DOHH2 (cell line): ENCODE results near the gene ATP8B4.

ENCODE experiments used
- H3F3A ChIP-seq: fragments of 200-600 bp; sonication (generic), shearing (Covaris generic); 2 replicates; pipeline ENCODE4 v1.6.0; 2016; ENCODE audit warnings: antibody characterized with exemption, mild to moderate bottlenecking; ENCODE audit not compliant: control insufficient read depth, insufficient read depth
- H3K27ac ChIP-seq: fragments of 200-600 bp; sonication (generic); 2 replicates; pipeline ENCODE4 v1.5.1; 2014; ENCODE audit warnings: low read depth, mild to moderate bottlenecking, low read length, moderate library complexity
- H3K27me3 ChIP-seq: fragments of 200-600 bp; sonication (generic); 2 replicates; pipeline ENCODE4 v1.6.1; 2014; ENCODE audit warnings: mild to moderate bottlenecking, low read length, mixed read lengths; ENCODE audit not compliant: control insufficient read depth
- H3K36me3 ChIP-seq: fragments of 200-600 bp; sonication (generic); 2 replicates; pipeline ENCODE4 v1.6.1; 2014; ENCODE audit warnings: mild to moderate bottlenecking, low read length, moderate library complexity, mixed read lengths; ENCODE audit not compliant: control insufficient read depth
- H3K4me1 ChIP-seq: fragments of 200-600 bp; sonication (generic); 2 replicates; pipeline ENCODE4 v1.6.1; 2014; ENCODE audit warnings: mild to moderate bottlenecking, low read length, mixed read lengths; ENCODE audit not compliant: control insufficient read depth
- H3K4me2 ChIP-seq: fragments of 200-600 bp; sonication (generic); 2 replicates; pipeline ENCODE4 v1.6.0; 2014; ENCODE audit warnings: mild to moderate bottlenecking, low read length, moderate library complexity
- H3K4me3 ChIP-seq: fragments of 200-600 bp; sonication (generic); 2 replicates; pipeline ENCODE4 v1.5.1; 2014; ENCODE audit warnings: mild to moderate bottlenecking, low read length, mixed read lengths
- H3K79me2 ChIP-seq: fragments of 200-600 bp; sonication (generic); 2 replicates; pipeline ENCODE4 v1.6.1; 2014; ENCODE audit warnings: mild to moderate bottlenecking, low read length, mixed read lengths; ENCODE audit not compliant: control insufficient read depth
- H3K9me2 ChIP-seq: fragments of 200-600 bp; sonication (generic); replicated peaks from 2 replicates; pipeline ENCODE4 v1.6.1; 2014; ENCODE audit warnings: mild to moderate bottlenecking, low read length, mixed read lengths; ENCODE audit not compliant: control insufficient read depth
- H3K9me3 ChIP-seq: fragments of 200-600 bp; sonication (generic); 2 replicates; pipeline ENCODE4 v1.6.1; 2014; ENCODE audit warnings: antibody characterized with exemption, low read length, mixed read lengths; ENCODE audit not compliant: control insufficient read depth, insufficient read depth
- H4K20me1 ChIP-seq: fragments of 200-600 bp; sonication (generic); 2 replicates; pipeline ENCODE4 v1.6.0; 2014; ENCODE audit warnings: low read depth, mild to moderate bottlenecking, antibody characterized with exemption, low read length, moderate library complexity; ENCODE audit not compliant: control insufficient read depth, insufficient read depth
- CTCF ChIP-seq: fragments of 200-600 bp; sonication (generic); IDR thresholded peaks from one replicate; pipeline ENCODE4 v1.5.1; 2014; ENCODE audit warnings: antibody characterized with exemption, mild to moderate bottlenecking, low read depth, low read length; ENCODE audit not compliant: poor library complexity, severe bottlenecking
- EZH2phosphoT487 ChIP-seq: fragments of 200-600 bp; sonication (generic); IDR thresholded peaks from 2 replicates; pipeline ENCODE4 v1.6.1; 2017; ENCODE audit warnings: borderline replicate concordance, mild to moderate bottlenecking, antibody characterized with exemption, low read length, moderate library complexity, mixed read lengths

The ATP8B4 gene

GRCh38 chr15:49905221-49905620, 213.8 kb downstream of the ATP8B4 start:
- TF ChIP-seq EZH2phosphoT487, result no peak
- no peak for TF ChIP-seq CTCF
- Histone ChIP-seq H4K20me1 (no peaks in the 10 kb centered on the region), H3K36me3 (no peaks in the 10 kb centered on the region)

GRCh38 chr15:49904296-49904695, 214.7 kb downstream of the ATP8B4 start:
- no peaks in the 10 kb centered on the region for H3K9me2 ChIP-seq
- no peak overlapping the region for H3K27ac ChIP-seq
- no peaks in the 10 kb centered on the region for H3K4me1 ChIP-seq
- no peaks in the 10 kb centered on the region for H4K20me1 ChIP-seq
- TF ChIP-seq CTCF (no peak), EZH2phosphoT487 (no peak)
- H3K4me2 ChIP-seq, result no peak overlapping the region
- H3K4me3 ChIP-seq, result no peak overlapping the region
- no peaks in the 10 kb centered on the region for H3F3A ChIP-seq
- H3K9me3 ChIP-seq, result no peaks in the 10 kb centered on the region
- H3K27me3 ChIP-seq, result no peaks in the 10 kb centered on the region
- no peaks in the 10 kb centered on the region for H3K79me2 ChIP-seq
- H3K36me3 ChIP-seq, result no peaks in the 10 kb centered on the region

More at GRCh38 chr15:49905221-49905620, 213.8 kb downstream of the ATP8B4 start:
- no peak overlapping the region for H3K4me2 ChIP-seq
- H3K27me3 ChIP-seq, result no peaks in the 10 kb centered on the region
- no peaks in the 10 kb centered on the region for H3K9me3 ChIP-seq
- no peaks in the 10 kb centered on the region for H3F3A ChIP-seq
- no peak overlapping the region for H3K27ac ChIP-seq
- no peaks in the 10 kb centered on the region for H3K4me1 ChIP-seq
- H3K4me3 ChIP-seq, result no peak overlapping the region
- no peaks in the 10 kb centered on the region for H3K9me2 ChIP-seq
- no peaks in the 10 kb centered on the region for H3K79me2 ChIP-seq

- Histone ChIP-seq H3F3A (no peaks in the 10 kb centered on the region), H3K27ac (no peak overlapping the region), H3K79me2 (no peaks in the 10 kb centered on the region), H3K4me3 (no peak overlapping the region), H4K20me1 (no peaks in the 10 kb centered on the region), H3K9me2 (no peaks in the 10 kb centered on the region), H3K9me3 (no peaks in the 10 kb centered on the region), H3K4me2 (no peak overlapping the region), H3K27me3 (no peaks in the 10 kb centered on the region), H3K36me3 (no peaks in the 10 kb centered on the region), H3K4me1 (no peaks in the 10 kb centered on the region)
- TF ChIP-seq EZH2phosphoT487 (no peak), CTCF (no peak)
These were observed 216.1 kb downstream of the ATP8B4 start for GRCh38 chr15:49902685-49903501.
